Activated CD8-positive, alpha-beta T cell treated with anti-CD3 and anti-CD28 coated beads, Interleukin-2, amount 10 ng/mL, durations not matched to agents 7 days and 5 days (primary cell): ENCODE results near the gene ARHGEF16. TPM values are rescaled to one million over a fixed set of nuclear protein-coding genes. Genes with fewer than 3 reads are reported as not detected.

ENCODE experiments used
- ATAC-seq: fragments of 150-1000 bp; cut with Tn5 transposase; one replicate; pipeline ENCODE4 v1.10.0; 2021; ENCODE audit warnings: moderate library complexity
- CTCF ChIA-PET: fragments of 350-600 bp; sonication (Branson Sonifier 250); formaldehyde crosslinking; loops from one replicate; lab custom pipeline; 2021; ENCODE audit warnings: antibody characterized with exemption; lab: Charles Lee
- POLR2A ChIA-PET: fragments of 350-600 bp; sonication (Branson Sonifier 250); formaldehyde crosslinking; loops from one replicate; lab custom pipeline; 2021; ENCODE audit warnings: antibody characterized with exemption; lab: Charles Lee
- DNase-seq: peaks from one replicate; pipeline ENCODE4 v3.0.0-alpha.2; 2020
- H3K27ac Mint-ChIP-seq: one replicate; pipeline ENCODE4 v1.8.0; 2021; ENCODE audit warnings: mild to moderate bottlenecking, mixed read lengths
- H3K27me3 Mint-ChIP-seq: one replicate; pipeline ENCODE4 v1.8.0; 2021; ENCODE audit warnings: low read depth, mixed read lengths
- H3K36me3 Mint-ChIP-seq: one replicate; pipeline ENCODE4 v1.8.0; 2021; ENCODE audit warnings: low read depth, mixed read lengths
- H3K4me1 Mint-ChIP-seq: one replicate; pipeline ENCODE4 v1.8.0; 2021; ENCODE audit warnings: low read depth, mixed read lengths
- H3K4me3 Mint-ChIP-seq: one replicate; pipeline ENCODE4 v1.8.0; 2021; ENCODE audit warnings: mild to moderate bottlenecking, mixed read lengths
- H3K9me3 Mint-ChIP-seq: one replicate; pipeline ENCODE4 v1.8.0; 2022; ENCODE audit warnings: mixed read lengths; ENCODE audit not compliant: insufficient read depth
- total RNA-seq, 2 experiments: library from RNA; stranded (reverse); gene quantifications; one replicate each; pipeline ENCODE4 v1.2.3, GENCODE V29; 2021

ARHGEF16 gene
- total RNA-seq, 2 experiments from 2014 or later: not detected

DNA sequence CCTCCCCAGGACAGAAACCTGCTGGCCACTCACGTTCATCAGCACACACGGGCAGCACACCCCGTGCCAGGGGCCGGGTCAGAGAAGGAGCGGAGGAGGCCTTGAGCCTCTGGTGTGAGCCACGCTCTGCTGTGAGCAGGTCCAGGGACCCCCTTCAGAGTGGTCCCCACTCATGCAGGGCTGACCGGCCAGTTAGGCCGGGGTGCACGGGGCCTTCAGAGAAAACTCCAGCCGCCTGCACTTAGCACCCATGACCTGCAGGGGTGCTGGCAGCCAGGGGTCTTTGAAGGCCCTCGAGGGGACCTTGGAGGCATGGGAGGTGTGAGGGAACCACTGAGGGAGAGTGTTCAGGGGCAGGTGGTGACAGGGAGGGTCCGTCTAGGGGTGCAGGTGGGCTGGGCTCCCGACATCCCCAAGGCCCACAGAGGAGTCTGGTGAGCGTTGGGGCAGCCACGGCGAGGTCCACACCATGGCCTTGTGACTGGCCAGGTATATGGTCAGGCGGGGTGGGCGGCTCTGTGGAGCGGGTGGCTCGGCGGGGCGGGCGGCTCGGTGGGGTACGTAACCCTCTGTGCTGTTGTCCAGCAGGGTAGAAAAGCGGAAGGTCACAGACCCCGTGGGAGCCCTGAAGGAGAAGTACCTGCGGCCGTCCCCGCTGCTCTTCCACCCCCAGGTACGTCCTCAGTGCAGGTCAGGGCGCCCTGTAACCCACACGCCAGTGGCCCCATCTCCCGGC is 40.3 kb upstream of the ARHGEF16 start:
- Mint-ChIP-seq H3K4me1 (no peaks in the 10 kb centered on the region), H3K27ac (no peak overlapping the region), H3K4me3 (no peak overlapping the region), H3K36me3 (no peaks in the 10 kb centered on the region), H3K9me3 (no peaks in the 10 kb centered on the region), H3K27me3 (no peaks in the 10 kb centered on the region)
- DNase-seq: no peak
- ChIA-PET CTCF (no interaction called here), POLR2A (no interaction called here)
- no peak for ATAC-seq

DNA sequence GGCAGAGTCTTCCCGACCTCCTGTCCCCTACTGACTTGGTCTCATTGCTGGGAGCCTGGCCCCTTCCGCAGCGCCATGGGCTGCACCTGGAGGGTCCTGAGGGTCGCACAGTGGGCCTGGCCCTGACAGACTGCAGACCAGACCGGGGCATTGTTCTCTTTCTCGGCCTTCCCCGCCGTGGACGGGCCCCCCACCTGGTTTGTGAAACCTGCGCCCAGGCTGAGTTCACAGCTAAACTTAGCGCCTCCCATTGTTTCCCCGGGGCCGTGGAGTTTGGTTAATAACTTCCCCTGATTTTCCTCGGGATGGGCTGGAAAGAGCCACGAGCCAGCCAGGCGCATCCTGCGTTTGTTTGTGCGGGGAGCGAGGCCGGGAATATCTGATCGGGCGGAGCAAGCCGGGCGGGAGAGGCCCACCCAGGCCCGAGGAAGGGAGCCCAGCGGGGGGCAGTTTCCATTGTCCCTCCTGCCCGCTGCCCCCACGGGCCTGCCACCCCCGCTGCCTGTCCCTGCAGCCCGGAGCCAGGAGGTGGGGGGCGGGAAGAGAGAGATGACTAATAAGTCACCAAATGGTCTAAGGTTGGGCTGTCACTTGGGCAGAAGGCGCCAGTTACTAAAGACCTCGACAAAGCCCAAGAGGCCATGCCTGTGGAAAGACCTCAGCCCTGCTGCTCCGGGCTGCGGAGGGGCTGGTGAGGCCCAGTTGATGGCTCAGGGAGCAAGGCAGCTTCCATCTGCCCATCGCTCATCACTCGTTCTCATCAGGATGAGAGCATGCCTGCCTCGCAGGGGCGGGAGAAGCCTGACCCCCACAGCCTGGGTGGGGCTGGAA is 39.0 kb upstream of the ARHGEF16 start:
- Mint-ChIP-seq H3K4me3 (no peak overlapping the region), H3K27me3 (no peaks in the 10 kb centered on the region), H3K36me3 (no peaks in the 10 kb centered on the region), H3K4me1 (no peaks in the 10 kb centered on the region), H3K9me3 (no peaks in the 10 kb centered on the region), H3K27ac (no peak overlapping the region)
- POLR2A ChIA-PET: no interaction called here
- no peak for DNase-seq
- CTCF ChIA-PET: no interaction called here
- no peak for ATAC-seq

DNA sequence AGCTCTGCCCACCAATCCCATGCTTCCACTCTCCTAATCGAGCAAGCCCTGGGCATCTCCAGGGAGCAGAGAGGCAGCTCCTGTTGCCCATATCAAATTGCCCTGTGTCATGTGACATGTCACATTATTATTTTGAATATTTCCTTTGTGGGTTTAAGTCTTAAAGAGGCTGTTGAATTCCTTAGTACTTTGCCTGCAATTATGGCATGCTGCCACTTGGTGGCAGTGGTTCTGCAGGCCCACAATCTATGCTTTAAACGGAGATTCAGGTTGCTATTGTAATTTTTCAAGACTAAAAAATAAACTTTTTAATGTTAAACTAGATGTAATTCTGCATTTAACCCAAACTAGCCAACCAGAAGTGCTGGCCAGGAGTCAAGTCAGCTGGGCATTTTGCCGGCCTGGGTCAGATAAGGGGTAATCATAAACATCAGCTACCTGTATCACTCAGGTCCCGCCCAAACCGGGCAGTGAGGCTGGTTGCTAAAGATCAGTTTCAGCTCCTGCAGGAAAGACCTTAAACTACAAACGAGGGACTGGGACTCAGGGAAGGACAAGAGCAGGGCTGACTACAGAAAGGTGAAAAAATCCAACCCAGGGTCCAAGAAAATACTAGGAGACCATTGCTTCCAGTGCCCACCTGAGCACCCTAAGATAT is 37.3 kb upstream of the ARHGEF16 start:
- H3K4me1 Mint-ChIP-seq: peaks cover 3% of the 10 kb centered on the region
- ChIA-PET POLR2A (no interaction called here), CTCF (no interaction called here)
- DNase-seq (no peak), ATAC-seq (no peak)
- no peak overlapping the region for H3K27ac Mint-ChIP-seq
- H3K36me3 Mint-ChIP-seq: no peaks in the 10 kb centered on the region
- no peaks in the 10 kb centered on the region for H3K27me3 Mint-ChIP-seq
- H3K4me3 Mint-ChIP-seq: no peak overlapping the region
- no peaks in the 10 kb centered on the region for H3K9me3 Mint-ChIP-seq

DNA sequence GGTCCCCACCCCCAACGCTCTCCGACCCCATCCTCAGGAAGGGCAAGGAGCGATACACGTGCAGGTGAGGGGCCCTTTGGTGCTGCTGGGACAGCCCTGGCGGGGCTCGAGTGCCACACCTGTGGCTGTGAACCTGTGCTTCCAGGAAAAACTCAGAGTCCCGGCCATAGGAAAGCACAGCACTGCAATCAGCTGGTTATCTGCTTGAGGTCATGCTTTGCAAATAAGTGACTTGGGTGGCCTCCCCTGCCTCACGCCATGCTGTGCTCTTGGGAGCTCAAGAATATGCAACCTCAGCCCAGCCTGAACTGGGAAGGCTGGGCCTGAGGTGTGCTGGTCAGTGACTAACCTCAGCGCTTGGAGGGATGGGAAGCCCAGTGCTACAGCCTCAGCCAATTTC is 36.5 kb upstream of the ARHGEF16 start:
- Mint-ChIP-seq H3K36me3 (no peaks in the 10 kb centered on the region), H3K9me3 (no peaks in the 10 kb centered on the region), H3K4me3 (no peak overlapping the region), H3K27ac (no peak overlapping the region), H3K4me1 (peaks cover 3% of the 10 kb centered on the region), H3K27me3 (no peaks in the 10 kb centered on the region)
- ChIA-PET CTCF (no interaction called here), POLR2A (no interaction called here)
- DNase-seq (no peak), ATAC-seq (no peak)

DNA sequence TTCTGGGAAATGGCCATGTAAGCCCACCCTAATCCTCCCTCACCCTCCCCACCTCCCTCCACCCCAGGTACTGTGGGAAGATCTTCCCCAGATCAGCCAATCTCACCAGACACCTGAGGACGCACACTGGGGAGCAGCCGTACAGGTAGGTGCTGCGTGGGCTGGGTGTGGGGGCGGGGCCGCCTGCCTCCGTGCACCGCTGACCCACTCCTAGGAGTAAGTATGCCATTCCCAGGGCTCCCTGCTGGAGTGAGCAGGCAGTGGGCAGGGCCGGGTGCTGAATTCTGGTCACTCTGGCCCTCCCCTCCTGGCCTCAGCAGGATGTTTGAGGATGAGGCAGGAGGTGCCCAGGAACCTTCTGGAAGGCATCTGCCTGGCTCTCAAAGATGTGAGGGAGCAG is 35.9 kb upstream of the ARHGEF16 start:
- POLR2A ChIA-PET: no interaction called here
- peaks cover 3% of the 10 kb centered on the region for H3K4me1 Mint-ChIP-seq
- no peak overlapping the region for H3K27ac Mint-ChIP-seq
- DNase-seq: no peak
- CTCF ChIA-PET: no interaction called here
- H3K27me3 Mint-ChIP-seq: no peaks in the 10 kb centered on the region
- no peak overlapping the region for H3K4me3 Mint-ChIP-seq
- ATAC-seq: no peak
- no peaks in the 10 kb centered on the region for H3K9me3 Mint-ChIP-seq
- H3K36me3 Mint-ChIP-seq: no peaks in the 10 kb centered on the region

DNA sequence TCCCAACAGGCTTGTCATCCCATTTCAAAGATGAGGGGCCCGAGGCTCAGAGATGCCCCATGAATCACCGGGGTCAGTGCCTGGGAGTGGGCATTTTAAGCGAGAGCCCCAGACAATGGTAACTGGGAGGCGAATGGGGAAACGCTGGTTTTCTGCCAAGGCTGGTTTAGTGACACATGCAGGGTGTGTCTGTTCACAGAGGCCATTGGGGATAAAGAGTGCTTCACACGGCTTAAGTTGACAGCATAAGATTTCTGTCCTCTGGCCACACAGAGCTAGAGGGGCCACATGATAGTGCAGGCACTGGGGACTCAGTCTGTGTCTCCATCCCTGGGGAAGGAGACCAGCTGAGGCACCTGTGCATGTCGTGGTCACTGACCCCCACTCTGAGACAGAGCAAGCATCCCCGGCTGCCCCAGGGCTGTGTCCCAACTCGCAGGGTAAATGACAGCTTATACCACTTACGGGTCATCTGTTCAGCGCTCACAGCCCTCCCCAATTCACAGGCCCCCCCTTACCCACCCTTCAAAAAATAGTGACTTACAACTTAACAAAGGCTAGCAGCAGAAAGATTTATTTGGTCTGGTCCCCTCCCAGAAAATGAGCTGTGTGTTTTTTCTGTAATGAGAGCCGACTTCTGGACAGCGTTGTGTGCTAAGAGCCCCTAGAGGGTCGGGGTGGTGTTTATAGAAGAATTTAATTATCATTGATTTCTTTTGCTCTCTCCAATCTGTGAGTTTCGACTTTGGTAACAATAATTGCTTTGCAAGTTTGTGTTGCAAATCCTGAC is 34.9 kb upstream of the ARHGEF16 start:
- peaks cover 3% of the 10 kb centered on the region for H3K4me1 Mint-ChIP-seq
- no peaks in the 10 kb centered on the region for H3K27me3 Mint-ChIP-seq
- no peak overlapping the region for H3K4me3 Mint-ChIP-seq
- ChIA-PET POLR2A (no interaction called here), CTCF (no interaction called here)
- no peak overlapping the region for H3K27ac Mint-ChIP-seq
- H3K9me3 Mint-ChIP-seq: no peaks in the 10 kb centered on the region
- H3K36me3 Mint-ChIP-seq: no peaks in the 10 kb centered on the region
- ATAC-seq (no peak), DNase-seq (no peak)

DNA sequence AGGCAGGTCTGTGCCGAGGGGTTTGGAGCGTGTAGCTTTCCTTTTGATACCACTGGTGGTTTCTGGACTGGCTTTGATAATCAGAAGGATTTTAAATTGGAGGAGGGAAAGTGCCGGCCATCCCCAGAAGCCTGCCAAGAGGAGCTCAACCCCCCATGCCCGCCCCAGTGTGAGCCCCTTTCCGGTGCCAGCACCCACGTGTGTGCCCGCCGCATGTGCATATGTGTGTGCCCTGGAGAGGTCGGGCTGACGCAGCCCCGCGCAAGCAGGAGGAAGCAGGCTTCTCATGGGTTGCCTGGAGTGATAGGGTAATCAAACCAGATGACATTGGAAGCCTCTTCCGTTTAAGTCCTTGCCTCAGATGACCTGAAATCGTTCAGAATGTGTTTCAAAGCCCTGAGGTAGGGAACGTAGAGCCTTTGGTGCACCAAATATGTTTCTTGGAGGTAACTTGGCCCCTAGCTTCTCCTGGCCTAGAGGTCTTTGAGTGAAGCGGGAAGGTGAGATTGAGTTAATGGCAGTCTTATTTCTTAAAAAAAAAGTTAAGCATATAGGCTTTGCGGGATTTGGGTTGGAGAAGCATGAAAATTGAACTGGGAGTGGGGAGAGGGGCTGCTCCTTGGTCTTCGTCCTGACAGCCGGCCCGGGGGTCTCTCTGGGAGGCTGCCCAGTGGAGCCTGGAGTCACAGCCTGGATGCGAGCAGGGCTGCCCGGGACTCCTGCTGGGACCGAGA is 34.1 kb upstream of the ARHGEF16 start:
- Mint-ChIP-seq H3K9me3 (no peaks in the 10 kb centered on the region), H3K4me3 (no peak overlapping the region), H3K27me3 (no peaks in the 10 kb centered on the region), H3K36me3 (no peaks in the 10 kb centered on the region), H3K27ac (no peak overlapping the region), H3K4me1 (peaks cover 3% of the 10 kb centered on the region)
- ChIA-PET CTCF (no interaction called here), POLR2A (no interaction called here)
- DNase-seq (no peak), ATAC-seq (no peak)

DNA sequence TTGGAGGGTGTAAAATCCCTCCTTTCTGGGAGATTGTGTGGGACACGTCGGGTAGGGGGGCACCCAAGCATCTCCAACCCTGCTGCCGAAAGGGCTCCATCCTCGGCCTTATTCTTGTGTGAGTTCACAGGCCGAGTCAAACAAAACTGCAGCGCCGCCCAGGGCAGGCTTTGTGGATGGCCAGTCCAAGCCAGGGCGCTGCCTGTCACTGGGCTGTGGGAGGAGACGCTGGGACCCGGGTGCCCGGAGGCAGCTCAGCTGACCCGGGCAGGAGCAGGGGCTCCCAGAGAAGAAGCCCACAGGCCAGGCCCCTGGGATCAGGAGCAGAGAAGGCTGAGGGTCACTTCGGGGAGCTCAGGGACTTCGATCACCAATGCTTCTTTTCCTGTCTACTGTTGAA is 31.8 kb upstream of the ARHGEF16 start:
- POLR2A ChIA-PET: no interaction called here
- H3K27ac Mint-ChIP-seq: no peak overlapping the region
- no peak overlapping the region for H3K4me3 Mint-ChIP-seq
- ATAC-seq (no peak), DNase-seq (no peak)
- no peaks in the 10 kb centered on the region for H3K27me3 Mint-ChIP-seq
- CTCF ChIA-PET: no interaction called here
- no peaks in the 10 kb centered on the region for H3K36me3 Mint-ChIP-seq
- H3K9me3 Mint-ChIP-seq: no peaks in the 10 kb centered on the region
- peaks cover 3% of the 10 kb centered on the region for H3K4me1 Mint-ChIP-seq

DNA sequence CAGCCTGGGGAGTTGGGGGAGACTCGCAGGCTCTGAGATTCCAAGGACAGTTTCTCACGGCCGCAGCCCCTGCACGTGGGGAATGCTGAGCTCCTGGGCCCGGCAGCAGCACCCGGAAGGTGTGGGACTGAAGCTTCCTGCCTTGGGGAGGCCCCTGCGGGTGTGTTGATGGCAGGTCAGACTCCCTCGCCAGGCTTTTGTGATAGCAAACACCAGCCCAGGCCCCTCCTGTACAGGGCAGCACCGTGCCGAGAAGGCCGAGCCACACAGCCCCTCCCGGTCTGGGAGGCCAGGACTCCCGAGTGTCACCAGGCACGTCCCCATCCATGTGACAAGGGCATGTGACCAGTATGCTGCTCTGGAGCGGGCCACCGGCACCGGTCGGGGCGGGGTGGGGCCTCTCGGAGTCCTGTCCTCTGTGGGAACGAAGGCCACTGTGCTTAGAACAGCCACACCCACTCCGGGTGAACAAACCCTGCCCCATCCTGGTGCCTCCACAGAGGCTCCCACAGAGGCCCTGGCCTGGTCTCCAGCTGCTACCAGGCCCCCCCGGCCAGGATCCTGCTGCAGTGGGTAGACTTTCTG is 31.1 kb upstream of the ARHGEF16 start:
- Mint-ChIP-seq H3K4me3 (no peak overlapping the region), H3K27ac (no peak overlapping the region), H3K9me3 (no peaks in the 10 kb centered on the region), H3K4me1 (peaks cover 3% of the 10 kb centered on the region), H3K36me3 (no peaks in the 10 kb centered on the region), H3K27me3 (no peaks in the 10 kb centered on the region)
- no peak for ATAC-seq
- CTCF ChIA-PET: no interaction called here
- no peak for DNase-seq
- POLR2A ChIA-PET: interaction anchor here (0.7 kb wide), 1 partner anchor 619 kb away, joined by 3 read pairs; no protein-coding TSS in a partner anchor

DNA sequence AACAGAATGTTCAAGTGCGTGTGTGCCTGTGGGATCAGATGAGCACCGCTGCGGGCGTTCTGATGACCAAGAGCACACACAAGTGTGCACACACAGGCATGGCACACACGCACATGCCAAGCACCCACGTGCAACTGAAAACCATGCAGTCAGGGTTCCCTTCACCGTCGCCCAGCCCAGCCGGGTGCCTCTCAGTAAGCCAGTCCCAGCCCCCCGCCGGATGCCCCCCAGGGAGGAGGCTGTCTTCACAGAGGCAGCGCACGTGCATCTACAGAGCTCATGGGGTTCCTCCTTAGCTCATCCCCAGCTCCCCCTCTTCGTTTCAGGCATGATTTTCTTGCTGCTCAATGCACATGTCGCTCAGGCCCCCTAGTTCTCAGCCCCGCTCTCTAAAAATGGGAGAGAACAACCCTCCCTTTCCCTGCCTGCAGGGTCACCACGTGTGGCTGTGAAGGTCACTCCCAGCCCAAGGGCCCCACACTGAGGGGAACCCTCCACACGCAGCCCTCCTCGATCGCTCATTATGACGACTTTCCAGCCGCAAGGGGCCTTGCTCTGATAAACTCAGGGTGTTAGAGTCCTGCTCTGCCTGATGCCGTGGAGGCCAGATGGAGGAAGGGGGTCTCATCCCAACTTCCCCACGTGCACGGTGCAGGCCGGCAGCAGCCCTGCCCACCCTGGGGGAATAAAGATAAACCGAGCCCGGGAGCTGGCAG is 30.4 kb upstream of the ARHGEF16 start:
- Mint-ChIP-seq H3K4me1 (peaks cover 3% of the 10 kb centered on the region), H3K27ac (no peak overlapping the region), H3K27me3 (no peaks in the 10 kb centered on the region), H3K4me3 (no peak overlapping the region), H3K36me3 (no peaks in the 10 kb centered on the region), H3K9me3 (no peaks in the 10 kb centered on the region)
- ChIA-PET POLR2A (interaction anchor here (0.7 kb wide), 1 partner anchor 620 kb away, joined by 3 read pairs; no protein-coding TSS in a partner anchor), CTCF (no interaction called here)
- no peak for ATAC-seq
- no peak for DNase-seq
